ENCODE results near the gene GDF7.
A peak's percentile ranks its signal among the peaks of the same experiment; 100 is the strongest.

GDF7 gene

GRCh38 chr2:20666304-20667150, at the start of gene GDF7:
TSS of gene GDF7 (plus strand) at chr2:20667144. CDS start at chr2:20667240, 96 bp downstream.
- DNase-seq (ENCODE audit: low read depth): no peak

GRCh38 chr2:20617892-20618467, 49.0 kb upstream of the GDF7 start:
- DNase-seq (ENCODE audit: low read depth): peak; percentile 99

GRCh38 chr2:20618468-20618885, 48.5 kb upstream of the GDF7 start:
- no peak for DNase-seq (ENCODE audit: low read depth)

GRCh38 chr2:20618886-20619521, 47.9 kb upstream of the GDF7 start:
- DNase-seq (ENCODE audit: low read depth): no peak

GRCh38 chr2:20619624-20620024, 47.3 kb upstream of the GDF7 start:
- DNase-seq (ENCODE audit: low read depth): no peak

- DNase-seq (ENCODE audit: low read depth): no peak
These were observed 46.7 kb upstream of the GDF7 start for GRCh38 chr2:20620271-20620681.

GRCh38 chr2:20620696-20621365, 46.1 kb upstream of the GDF7 start:
- DNase-seq (ENCODE audit: low read depth): no peak

- DNase-seq (ENCODE audit: low read depth): no peak
These were observed 45.3 kb upstream of the GDF7 start for GRCh38 chr2:20621366-20622295.

- no peak for DNase-seq (ENCODE audit: low read depth)
These were observed 44.7 kb upstream of the GDF7 start for GRCh38 chr2:20622296-20622686.

- no peak for DNase-seq (ENCODE audit: low read depth)
These were observed 44.2 kb upstream of the GDF7 start for GRCh38 chr2:20622731-20623130.

GRCh38 chr2:20623241-20623640, 43.7 kb upstream of the GDF7 start:
- DNase-seq (ENCODE audit: low read depth): no peak

- DNase-seq (ENCODE audit: low read depth): no peak
These were observed 43.2 kb upstream of the GDF7 start for GRCh38 chr2:20623741-20624155.

GRCh38 chr2:20624156-20624883, 42.6 kb upstream of the GDF7 start:
- DNase-seq (ENCODE audit: low read depth): no peak

- no peak for DNase-seq (ENCODE audit: low read depth)
These were observed 42.0 kb upstream of the GDF7 start for GRCh38 chr2:20624884-20625485.

GRCh38 chr2:20625491-20626391, 41.2 kb upstream of the GDF7 start:
- DNase-seq (ENCODE audit: low read depth): no peak

GRCh38 chr2:20626392-20626697, 40.6 kb upstream of the GDF7 start:
- no peak for DNase-seq (ENCODE audit: low read depth)

- no peak for DNase-seq (ENCODE audit: low read depth)
These were observed 40.0 kb upstream of the GDF7 start for GRCh38 chr2:20626698-20627513.

GRCh38 chr2:20627712-20628380, 39.1 kb upstream of the GDF7 start:
- DNase-seq (ENCODE audit: low read depth): no peak
